Measurements from ENCODE around the gene RCOR1. TPM values are rescaled to one million over a fixed set of nuclear protein-coding genes. Genes with fewer than 3 reads are reported as not detected.

The RCOR1 gene
- total and polyA plus RNA-seq, 2 of the 4 experiments (the other 2 are of a cell fraction), result 9.0 to 11.2 TPM

- Histone ChIP-seq H3K9me3 (ENCODE audit: control insufficient read depth, insufficient read depth, low read length) (no peaks in the 10 kb centered on the region), H2AK9ac (replicated peaks; ENCODE audit: low read depth, low read length, poor library complexity) (no peak overlapping the region), H3K4me1 (ENCODE audit: control insufficient read depth, insufficient read depth, low read length) (no peaks in the 10 kb centered on the region), H2BK5ac (ENCODE audit: low read depth, low read length, poor library complexity, severe bottlenecking) (no peak overlapping the region), H2BK15ac (ENCODE audit: low read depth, low read length) (no peak overlapping the region), H3K14ac (replicated peaks; ENCODE audit: low read depth, low read length) (no peak overlapping the region), H4K8ac (ENCODE audit: low read depth in 2 of 2, low read length in 2 of 2) (no peak overlapping the region), H3K18ac (ENCODE audit: low read depth, low read length) (no peak overlapping the region), H4K5ac (ENCODE audit: low read depth, low read length) (no peak overlapping the region), H3K4me2 (ENCODE audit: low read depth, low read length) (no peak overlapping the region), H3K36me3 (ENCODE audit: control insufficient read depth, insufficient read depth, low read length) (peaks cover 33% of the 10 kb centered on the region), H3K56ac (ENCODE audit: extremely low read depth, insufficient read depth, low read length) (no peak overlapping the region), H3K27ac (ENCODE audit: insufficient read depth, low read length) (no peak overlapping the region), H3K23ac (ENCODE audit: low read depth, low read length) (no peak overlapping the region), H3K9me1 (ENCODE audit: insufficient read depth, low read length) (no peaks in the 10 kb centered on the region), H3K4me3 (ENCODE audit: insufficient read depth, low read depth, low read length) (no peak overlapping the region), H3K9ac (ENCODE audit: low read depth, low read length) (no peak overlapping the region), H2BK120ac (ENCODE audit: low read depth, low read length) (no peak overlapping the region), H2AK5ac (ENCODE audit: low read depth, low read length) (no peak overlapping the region), H4K91ac (ENCODE audit: insufficient read depth, low read depth, low read length) (no peak overlapping the region), H2BK20ac (ENCODE audit: low read depth, low read length) (no peak overlapping the region), H2AFZ (replicated peaks; ENCODE audit: low read length, poor library complexity) (no peak overlapping the region), H3K4ac (ENCODE audit: low read depth, low read length) (no peak overlapping the region), H3K27me3 (ENCODE audit: control insufficient read depth, insufficient read depth, low read length) (no peaks in the 10 kb centered on the region), H3K79me1 (ENCODE audit: low read depth in 1 of 2, low read length in 2 of 2) (peaks cover 0 to 4% of the 10 kb centered on the region in 2 experiments; a peak in 1 of 4 replicates), H4K20me1 (ENCODE audit: insufficient read depth, low read length) (no peaks in the 10 kb centered on the region; the same call in 1 of the 2 replicates)
- no peak for DNase-seq
- ATAC-seq (ENCODE audit: low read depth), result no peak
- no TSS peak for BruUV-seq (replicated peaks)
- in situ Hi-C loops (cut with MboI; ENCODE audit: low sequenced_read_pairs) (no loop called here), intact Hi-C loops (cut with micrococcal nuclease) (no loop called here), dilution Hi-C loops (cut with HindIII; ENCODE audit: low sequenced_read_pairs, unreplicated experiment) (no loop called here)
- WGBS, 2 experiments (ENCODE audit: extremely low coverage in 2 of 2, insufficient read length in 1 of 2), result 83% methylated on average over 10 of the region's 19 CpGs; no CpG with 5 or more reads in 1 of the 2 experiments
- ChIA-PET CTCF (no interaction called here), POLR2A (ENCODE audit: unreplicated experiment) (interaction anchor here (0.6 kb wide), 1 partner anchor 831 kb away, joined by 3 read pairs; no protein-coding TSS in a partner anchor)
- TF ChIP-seq MXI1 (IDR thresholded peaks at IDR 0.05; ENCODE audit: borderline replicate concordance, low read depth, low read length) (no peak), CTCF (conservative IDR thresholded peaks at IDR 0.05; ENCODE audit: low read depth, low read length) (no peak), FOS (IDR thresholded peaks at IDR 0.05; ENCODE audit: low read depth, low read length) (no peak), CEBPB (IDR thresholded peaks at IDR 0.05; ENCODE audit: low read depth, low read length) (no peak), RFX5 (IDR thresholded peaks at IDR 0.05; ENCODE audit: low read depth, low read length) (no peak)
Observed at GRCh38 chr14:102726191-102726949, 133.9 kb downstream of the RCOR1 start.
